HEK293 (cell line): ENCODE data around the gene PRDM11.

Experiments
- EGR2 ChIP-seq: fragments of 450-650 bp; formaldehyde crosslinking; IDR thresholded peaks from 2 replicates; pipeline ENCODE4 v1.5.1; 2016; ENCODE audit warnings: low read depth, missing biosample characterization, missing genetic modification characterization
- SP7 ChIP-seq: fragments of 450-650 bp; formaldehyde crosslinking; IDR thresholded peaks from 2 replicates; pipeline ENCODE4 v1.5.1; 2016; ENCODE audit warnings: missing biosample characterization, missing genetic modification characterization
- ZBTB21 ChIP-seq: fragments of 450-650 bp; formaldehyde crosslinking; IDR thresholded peaks from 2 replicates; pipeline ENCODE4 v1.5.1; 2017; ENCODE audit warnings: missing biosample characterization, missing genetic modification characterization
- ZNF140 ChIP-seq: fragments of 450-650 bp; formaldehyde crosslinking; IDR thresholded peaks from 2 replicates; pipeline ENCODE4 v1.5.1; 2016; ENCODE audit warnings: missing biosample characterization, missing genetic modification characterization
- ZNF169 ChIP-seq: fragments of 450-650 bp; formaldehyde crosslinking; IDR thresholded peaks from 2 replicates; pipeline ENCODE4 v1.5.1; 2016; ENCODE audit warnings: missing biosample characterization, missing genetic modification characterization
- ZNF274 ChIP-seq, 2 experiments: fragments of 200-500 bp in 1 of 2; fragments of 450-650 bp in 1 of 2; sonication (Bioruptor generic) in 1 of 2; formaldehyde crosslinking in 1 of 2; IDR thresholded peaks; 2 replicates each; pipeline versions ENCODE4 v1.5.1 to v1.6.1; 2014 to 2016; ENCODE audit warnings: borderline replicate concordance in 1 of 2, inconsistent platforms in 1 of 2, low read length in 1 of 2, missing biosample characterization in 1 of 2, missing genetic modification characterization in 1 of 2
- TF ChIP-seq, protein P1 (sequence below): fragments of 450-650 bp; formaldehyde crosslinking; IDR thresholded peaks from 2 replicates; pipeline ENCODE4 v1.5.1; 2016; ENCODE audit warnings: missing biosample characterization, missing genetic modification characterization
- TF ChIP-seq, protein P2 (sequence below): fragments of 450-650 bp; formaldehyde crosslinking; IDR thresholded peaks from 2 replicates; pipeline ENCODE4 v1.5.1; 2016; ENCODE audit warnings: missing biosample characterization, missing genetic modification characterization
- TF ChIP-seq, protein P3 (sequence below): fragments of 450-650 bp; formaldehyde crosslinking; IDR thresholded peaks from 2 replicates; pipeline ENCODE4 v1.5.1; 2016; ENCODE audit warnings: missing biosample characterization, missing genetic modification characterization
- TF ChIP-seq, protein P4 (sequence below): fragments of 450-650 bp; formaldehyde crosslinking; IDR thresholded peaks from 2 replicates; pipeline ENCODE4 v1.5.1; 2016; ENCODE audit warnings: missing biosample characterization, missing genetic modification characterization
- TF ChIP-seq, protein P5 (sequence below): fragments of 450-650 bp; formaldehyde crosslinking; IDR thresholded peaks from 2 replicates; pipeline ENCODE4 v1.5.1; 2016; ENCODE audit warnings: missing biosample characterization, missing genetic modification characterization, low read depth

DNA sequence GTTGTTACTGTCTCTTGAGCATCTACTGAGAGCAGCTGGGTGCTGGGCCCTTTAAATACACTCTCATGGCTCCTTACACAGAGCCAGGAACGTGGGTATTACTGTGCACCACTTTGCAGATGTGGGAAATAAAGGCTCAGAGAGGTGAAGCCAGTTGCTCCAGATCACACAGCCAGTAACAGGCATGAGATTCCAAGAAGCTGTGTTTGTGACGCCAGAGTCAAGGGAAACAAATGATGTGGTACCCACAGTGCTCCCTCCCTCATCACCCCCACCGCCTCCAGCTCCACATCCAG, 1.4 kb upstream of the PRDM11 start:
- no peak for TF ChIP-seq ZNF169
- TF ChIP-seq, protein P1, sequence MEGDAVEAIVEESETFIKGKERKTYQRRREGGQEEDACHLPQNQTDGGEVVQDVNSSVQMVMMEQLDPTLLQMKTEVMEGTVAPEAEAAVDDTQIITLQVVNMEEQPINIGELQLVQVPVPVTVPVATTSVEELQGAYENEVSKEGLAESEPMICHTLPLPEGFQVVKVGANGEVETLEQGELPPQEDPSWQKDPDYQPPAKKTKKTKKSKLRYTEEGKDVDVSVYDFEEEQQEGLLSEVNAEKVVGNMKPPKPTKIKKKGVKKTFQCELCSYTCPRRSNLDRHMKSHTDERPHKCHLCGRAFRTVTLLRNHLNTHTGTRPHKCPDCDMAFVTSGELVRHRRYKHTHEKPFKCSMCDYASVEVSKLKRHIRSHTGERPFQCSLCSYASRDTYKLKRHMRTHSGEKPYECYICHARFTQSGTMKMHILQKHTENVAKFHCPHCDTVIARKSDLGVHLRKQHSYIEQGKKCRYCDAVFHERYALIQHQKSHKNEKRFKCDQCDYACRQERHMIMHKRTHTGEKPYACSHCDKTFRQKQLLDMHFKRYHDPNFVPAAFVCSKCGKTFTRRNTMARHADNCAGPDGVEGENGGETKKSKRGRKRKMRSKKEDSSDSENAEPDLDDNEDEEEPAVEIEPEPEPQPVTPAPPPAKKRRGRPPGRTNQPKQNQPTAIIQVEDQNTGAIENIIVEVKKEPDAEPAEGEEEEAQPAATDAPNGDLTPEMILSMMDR (tag by site-specific recombination): no peak
- TF ChIP-seq, protein P2, sequence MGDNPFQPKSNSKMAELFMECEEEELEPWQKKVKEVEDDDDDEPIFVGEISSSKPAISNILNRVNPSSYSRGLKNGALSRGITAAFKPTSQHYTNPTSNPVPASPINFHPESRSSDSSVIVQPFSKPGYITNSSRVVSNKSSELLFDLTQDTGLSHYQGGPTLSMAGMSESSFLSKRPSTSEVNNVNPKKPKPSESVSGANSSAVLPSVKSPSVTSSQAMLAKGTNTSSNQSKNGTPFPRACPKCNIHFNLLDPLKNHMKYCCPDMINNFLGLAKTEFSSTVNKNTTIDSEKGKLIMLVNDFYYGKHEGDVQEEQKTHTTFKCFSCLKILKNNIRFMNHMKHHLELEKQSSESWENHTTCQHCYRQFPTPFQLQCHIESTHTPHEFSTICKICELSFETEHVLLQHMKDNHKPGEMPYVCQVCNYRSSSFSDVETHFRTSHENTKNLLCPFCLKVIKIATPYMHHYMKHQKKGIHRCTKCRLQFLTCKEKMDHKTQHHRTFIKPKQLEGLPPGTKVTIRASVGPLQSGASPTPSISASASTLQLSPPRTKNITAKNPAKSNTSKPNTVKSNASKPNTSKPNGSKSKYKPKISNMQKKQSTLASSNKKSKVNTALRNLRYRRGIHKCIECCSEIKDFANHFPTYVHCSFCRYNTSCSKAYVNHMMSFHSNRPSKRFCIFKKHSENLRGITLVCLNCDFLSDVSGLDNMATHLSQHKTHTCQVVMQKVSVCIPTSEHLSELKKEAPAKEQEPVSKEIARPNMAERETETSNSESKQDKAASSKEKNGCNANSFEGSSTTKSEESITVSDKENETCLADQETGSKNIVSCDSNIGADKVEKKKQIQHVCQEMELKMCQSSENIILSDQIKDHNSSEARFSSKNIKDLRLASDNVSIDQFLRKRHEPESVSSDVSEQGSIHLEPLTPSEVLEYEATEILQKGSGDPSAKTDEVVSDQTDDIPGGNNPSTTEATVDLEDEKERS (tag by site-specific recombination): no peak
- no peak for TF ChIP-seq ZBTB21 (tag by site-specific recombination)
- TF ChIP-seq ZNF140 (tag by site-specific recombination): no peak
- TF ChIP-seq EGR2 (tag by site-specific recombination): no peak
- TF ChIP-seq, protein P3, sequence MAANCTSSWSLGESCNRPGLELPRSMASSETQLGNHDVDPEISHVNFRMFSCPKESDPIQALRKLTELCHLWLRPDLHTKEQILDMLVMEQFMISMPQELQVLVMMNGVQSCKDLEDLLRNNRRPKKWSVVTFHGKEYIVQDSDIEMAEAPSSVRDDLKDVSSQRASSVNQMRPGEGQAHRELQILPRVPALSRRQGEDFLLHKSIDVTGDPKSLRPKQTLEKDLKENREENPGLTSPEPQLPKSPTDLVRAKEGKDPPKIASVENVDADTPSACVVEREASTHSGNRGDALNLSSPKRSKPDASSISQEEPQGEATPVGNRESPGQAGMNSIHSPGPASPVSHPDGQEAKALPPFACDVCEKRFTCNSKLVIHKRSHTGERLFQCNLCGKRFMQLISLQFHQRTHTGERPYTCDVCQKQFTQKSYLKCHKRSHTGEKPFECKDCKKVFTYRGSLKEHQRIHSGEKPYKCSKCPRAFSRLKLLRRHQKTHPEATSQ (tag by site-specific recombination): no peak
- TF ChIP-seq ZNF274 (IDR thresholded peaks at IDR 0.05; ENCODE audit: low read length): no peak
- no peak for TF ChIP-seq ZNF274 (tag by site-specific recombination; IDR thresholded peaks at IDR 0.05; ENCODE audit: borderline replicate concordance)
- TF ChIP-seq, protein P4, sequence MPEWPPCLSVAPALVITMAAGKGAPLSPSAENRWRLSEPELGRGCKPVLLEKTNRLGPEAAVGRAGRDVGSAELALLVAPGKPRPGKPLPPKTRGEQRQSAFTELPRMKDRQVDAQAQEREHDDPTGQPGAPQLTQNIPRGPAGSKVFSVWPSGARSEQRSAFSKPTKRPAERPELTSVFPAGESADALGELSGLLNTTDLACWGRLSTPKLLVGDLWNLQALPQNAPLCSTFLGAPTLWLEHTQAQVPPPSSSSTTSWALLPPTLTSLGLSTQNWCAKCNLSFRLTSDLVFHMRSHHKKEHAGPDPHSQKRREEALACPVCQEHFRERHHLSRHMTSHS (tag by site-specific recombination): no peak
- TF ChIP-seq SP7 (tag by site-specific recombination): no peak
- TF ChIP-seq, protein P5, sequence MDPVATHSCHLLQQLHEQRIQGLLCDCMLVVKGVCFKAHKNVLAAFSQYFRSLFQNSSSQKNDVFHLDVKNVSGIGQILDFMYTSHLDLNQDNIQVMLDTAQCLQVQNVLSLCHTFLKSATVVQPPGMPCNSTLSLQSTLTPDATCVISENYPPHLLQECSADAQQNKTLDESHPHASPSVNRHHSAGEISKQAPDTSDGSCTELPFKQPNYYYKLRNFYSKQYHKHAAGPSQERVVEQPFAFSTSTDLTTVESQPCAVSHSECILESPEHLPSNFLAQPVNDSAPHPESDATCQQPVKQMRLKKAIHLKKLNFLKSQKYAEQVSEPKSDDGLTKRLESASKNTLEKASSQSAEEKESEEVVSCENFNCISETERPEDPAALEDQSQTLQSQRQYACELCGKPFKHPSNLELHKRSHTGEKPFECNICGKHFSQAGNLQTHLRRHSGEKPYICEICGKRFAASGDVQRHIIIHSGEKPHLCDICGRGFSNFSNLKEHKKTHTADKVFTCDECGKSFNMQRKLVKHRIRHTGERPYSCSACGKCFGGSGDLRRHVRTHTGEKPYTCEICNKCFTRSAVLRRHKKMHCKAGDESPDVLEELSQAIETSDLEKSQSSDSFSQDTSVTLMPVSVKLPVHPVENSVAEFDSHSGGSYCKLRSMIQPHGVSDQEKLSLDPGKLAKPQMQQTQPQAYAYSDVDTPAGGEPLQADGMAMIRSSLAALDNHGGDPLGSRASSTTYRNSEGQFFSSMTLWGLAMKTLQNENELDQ (tag by site-specific recombination): no peak
